ENCODE data around the gene TSHZ2.
"Not testable (repeated sequence)": the region's sequence is repeated elsewhere in the genome, so short reads cannot be mapped to it uniquely, and the experiment has no call there.

Gene TSHZ2

DNA sequence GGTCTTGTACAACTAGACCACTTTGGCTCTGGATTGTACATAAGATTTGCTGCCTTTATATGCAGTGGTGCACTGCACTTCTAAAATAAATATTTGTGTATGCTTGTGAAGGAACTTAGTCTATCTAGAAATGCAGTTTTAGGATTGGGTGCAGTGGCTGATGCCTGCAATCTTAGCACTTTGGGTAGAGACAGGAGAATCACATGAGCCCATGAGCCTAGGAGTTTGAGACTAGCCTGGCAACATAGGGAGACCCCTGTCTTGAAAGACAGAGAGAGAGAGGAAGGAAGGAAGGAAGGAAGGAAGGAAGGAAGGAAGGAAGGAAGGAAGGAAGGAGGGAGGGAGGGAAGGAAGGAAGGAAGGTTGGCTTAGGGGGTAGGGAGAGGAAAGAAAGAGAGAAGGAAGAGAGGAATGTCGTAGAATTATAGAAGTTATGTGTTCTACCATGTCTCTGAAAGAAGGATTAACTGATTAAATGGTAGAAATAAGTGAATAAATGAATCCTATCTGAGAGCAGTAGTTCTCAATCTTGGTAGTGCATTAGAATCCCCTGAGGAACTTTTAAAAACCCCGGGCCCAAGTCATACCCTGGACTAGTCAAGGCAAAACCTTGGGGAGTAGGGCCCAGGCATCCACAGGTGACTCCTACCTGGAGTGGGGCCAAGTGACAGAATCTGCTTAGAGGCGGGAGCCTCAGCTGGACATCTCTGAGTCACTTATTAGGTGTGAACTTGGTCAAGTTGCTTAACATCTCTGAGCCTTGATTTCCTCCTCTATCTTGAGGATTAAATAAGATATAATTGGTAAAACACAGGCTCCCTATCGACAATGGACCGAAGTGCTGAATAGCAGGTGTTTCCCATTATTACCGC lies 491.2 kb downstream of the TSHZ2 start:
- DNase-seq (ENCODE audit: low spot score): no peak

DNA sequence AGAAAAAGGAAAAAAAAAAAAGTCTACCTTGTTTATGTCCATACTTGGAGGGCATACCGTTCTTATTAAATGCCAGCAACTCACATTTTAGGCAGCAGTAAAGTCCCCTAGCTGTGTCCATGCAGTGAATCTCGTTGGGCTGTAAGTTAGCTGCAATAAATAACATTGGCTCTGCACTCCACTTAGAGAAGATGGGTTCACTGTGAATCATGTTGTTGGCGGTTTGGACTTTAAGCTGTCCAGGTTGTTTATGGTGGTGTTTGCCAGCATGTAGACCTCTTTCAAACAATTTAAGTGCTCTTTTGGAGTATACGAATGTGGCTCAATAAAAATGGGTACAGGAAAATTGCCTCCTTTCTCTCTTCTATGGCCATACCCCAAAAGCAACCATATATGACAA lies 494.1 kb downstream of the TSHZ2 start:
- no peak for DNase-seq (ENCODE audit: low spot score)

DNA sequence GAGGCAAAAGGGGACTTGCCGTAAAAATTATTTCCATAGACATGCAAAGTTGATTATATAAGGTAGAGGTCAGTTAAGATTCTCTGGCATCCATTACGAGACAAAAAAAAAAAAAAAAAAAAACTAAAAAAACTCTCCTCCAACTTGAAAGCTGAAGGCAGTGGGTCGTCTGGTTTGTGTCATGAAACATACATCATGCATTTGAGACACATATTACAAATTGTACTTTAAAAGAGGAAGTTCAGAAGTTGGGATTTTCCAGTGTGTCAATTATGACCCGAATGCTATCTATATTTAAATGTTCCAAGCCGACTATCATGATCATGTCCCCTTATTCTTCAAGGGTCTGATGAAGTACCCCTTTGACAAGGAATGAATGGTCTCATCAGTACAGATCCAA lies 496.4 kb downstream of the TSHZ2 start:
- no peak for DNase-seq (ENCODE audit: low spot score)

DNA sequence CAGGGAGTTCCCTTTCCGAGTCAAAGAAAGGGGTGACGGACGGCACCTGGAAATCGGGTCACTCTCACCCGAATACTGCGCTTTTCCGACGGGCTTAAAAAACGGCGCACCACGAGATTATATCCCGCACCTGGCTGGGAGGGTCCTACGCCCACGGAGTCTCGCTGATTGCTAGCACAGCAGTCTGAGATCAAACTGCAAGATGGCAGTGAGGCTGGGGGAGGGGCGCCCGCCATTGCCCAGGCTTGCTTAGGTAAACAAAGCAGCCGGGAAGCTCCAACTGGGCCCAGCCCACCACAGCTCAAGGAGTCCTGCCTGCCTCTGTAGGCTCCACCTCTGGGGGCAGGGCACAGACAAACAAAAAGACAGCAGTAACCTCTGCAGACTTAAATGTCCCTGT lies 500.7 kb downstream of the TSHZ2 start:
- not testable (repeated sequence) for DNase-seq (ENCODE audit: low spot score)

DNA sequence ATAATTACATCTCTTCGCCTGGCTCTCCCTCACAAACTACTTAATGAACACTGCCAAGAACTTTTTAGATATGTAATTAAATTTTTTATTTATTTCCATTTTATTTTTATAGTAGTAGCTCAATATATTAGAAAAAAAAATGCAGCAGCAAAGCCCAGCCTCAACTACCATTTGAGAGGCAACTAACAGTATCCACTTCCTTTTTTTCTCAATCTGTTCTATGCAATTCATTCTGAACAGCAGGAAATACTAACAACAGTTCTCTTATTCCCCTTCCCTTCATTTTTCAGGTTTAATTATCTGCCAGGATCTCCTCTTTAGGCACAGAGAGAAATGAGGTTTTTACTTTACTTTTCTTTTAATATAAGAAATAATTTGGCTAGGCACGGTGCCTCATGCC lies 508.8 kb downstream of the TSHZ2 start:
- no peak for DNase-seq (ENCODE audit: low spot score)

DNA sequence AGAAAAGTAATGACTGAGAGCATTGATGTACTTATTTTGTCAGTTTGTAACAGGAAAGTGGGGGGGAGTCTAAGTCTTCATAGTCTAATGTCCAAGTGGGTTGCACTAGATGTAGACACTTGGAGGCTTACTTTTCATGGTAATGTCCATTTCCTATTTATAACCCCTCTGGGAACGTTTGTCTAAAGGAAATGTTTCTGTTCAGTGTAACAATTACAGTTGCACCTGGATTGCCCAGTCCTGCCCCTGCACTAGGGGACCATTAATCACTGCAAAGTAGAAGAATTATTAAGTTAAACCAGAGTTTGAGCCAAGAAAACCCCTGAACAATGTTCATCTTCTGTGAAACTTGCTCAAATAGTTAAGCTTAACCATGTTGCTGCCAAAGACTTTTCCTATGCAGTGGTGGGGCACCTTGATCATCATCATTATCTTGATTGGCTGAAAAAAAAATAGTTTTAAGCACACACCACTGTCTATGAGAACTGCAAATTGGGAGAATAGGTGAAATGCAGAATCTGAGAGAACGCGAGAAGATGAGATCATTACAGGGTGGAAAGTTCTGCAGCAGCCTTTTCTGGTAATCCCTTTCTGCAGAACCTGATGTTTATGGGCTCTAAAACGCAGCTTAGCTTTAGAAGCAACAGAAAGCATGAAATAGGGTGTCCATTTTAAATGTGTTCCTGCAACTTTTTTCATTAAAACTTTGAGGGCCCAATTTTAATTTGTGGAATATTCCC lies 515.5 kb downstream of the TSHZ2 start:
- no peak for DNase-seq (ENCODE audit: low spot score)

DNA sequence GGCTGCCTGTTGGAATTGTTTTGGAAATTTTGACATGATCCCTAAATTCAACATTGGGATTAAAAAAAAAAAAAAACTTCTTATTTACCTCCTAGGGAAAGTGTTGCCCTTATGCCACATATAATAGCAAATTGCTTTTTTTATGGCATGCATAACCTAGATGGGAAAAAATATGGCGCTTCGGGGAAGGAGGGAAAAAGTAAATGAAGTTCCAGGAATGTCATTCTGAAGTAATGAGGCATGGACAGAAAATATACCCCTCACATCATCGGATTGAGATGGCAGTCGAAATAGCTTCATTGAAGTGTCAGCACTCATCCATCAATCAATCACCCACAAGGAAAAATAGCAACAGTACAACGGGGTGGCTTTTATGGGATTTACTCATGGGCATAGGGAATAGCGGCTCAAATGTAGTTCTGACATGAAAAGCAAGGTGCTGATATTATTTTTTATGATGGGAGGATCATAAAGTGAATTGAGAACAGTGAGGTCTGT lies 516.7 kb downstream of the TSHZ2 start:
- no peak for DNase-seq (ENCODE audit: low spot score)

DNA sequence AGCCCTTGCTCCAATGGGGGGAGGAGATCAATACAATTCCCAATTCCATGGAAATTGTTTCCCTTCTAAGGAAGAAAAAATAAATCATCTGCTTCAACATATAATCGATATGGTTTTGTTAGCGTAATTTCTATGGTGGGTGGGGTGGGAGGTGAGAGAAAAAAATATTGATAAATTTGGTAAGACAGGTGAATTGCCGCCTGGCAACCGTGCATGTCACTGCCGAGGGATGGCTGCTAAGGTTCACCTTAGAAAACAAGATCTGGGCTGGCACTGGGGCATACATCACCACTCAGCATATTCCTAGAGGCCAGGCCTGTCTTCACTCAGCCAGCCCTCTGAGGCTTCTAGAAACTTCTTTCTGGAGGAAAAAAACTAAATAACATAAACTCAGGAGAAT lies 517.4 kb downstream of the TSHZ2 start:
- no peak for DNase-seq (ENCODE audit: low spot score)

DNA sequence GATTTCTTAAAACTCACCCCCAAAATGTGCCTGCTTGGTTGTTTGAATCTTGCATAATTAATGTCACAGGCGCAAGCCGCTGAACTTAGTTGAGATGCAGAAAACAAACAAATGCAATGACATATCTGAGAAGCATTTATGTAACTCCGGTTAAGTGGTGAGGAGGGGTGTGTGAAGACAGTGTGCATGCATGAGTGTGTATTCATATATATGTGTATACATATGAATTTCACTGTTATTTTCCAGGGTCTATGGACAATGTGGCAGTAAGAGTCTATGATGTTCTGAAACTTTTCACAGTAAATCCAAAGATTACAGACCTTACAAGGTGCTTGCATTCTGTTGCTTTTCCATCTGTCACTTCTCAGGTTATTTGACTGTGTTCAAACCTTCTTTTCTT lies 518.5 kb downstream of the TSHZ2 start:
- DNase-seq (ENCODE audit: low spot score): no peak

DNA sequence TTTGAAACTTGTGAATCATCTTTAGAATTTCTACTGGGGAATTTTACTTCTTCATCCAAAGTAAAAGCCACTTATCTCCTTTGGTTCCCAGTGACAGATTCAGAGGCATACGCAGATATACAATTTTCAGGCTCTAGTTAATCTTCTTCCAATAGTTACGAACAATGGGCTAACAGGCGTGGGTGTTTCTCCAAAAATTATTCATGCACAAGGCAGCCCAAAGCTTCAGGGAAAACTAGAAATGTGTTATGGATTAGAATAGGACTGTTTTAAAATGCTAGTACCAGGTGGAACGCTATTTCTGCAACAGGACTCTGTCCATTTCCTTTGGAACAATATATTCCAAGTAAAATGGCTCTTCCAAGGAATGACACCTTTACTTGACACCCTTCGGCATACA lies 519.3 kb downstream of the TSHZ2 start:
- no peak for DNase-seq (ENCODE audit: low spot score)

DNA sequence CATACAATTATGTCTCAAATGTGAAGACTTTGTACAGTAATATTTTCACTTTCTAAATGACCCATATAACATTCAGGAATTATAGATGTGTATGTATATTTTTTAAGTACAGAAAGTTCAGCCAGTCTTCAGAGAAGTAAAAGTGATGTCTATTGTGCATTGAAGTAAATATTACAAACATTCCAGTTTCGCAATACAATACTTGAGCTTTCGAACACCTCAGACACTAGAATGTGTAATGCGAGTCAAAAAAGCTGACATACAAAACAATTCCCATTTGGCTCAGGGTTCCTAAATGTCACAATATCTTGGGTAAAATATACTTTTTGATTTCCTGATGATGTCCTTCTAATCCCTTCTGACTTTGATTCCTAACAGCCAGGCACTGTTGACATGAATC lies 520.1 kb downstream of the TSHZ2 start:
- DNase-seq (ENCODE audit: low spot score): no peak

DNA sequence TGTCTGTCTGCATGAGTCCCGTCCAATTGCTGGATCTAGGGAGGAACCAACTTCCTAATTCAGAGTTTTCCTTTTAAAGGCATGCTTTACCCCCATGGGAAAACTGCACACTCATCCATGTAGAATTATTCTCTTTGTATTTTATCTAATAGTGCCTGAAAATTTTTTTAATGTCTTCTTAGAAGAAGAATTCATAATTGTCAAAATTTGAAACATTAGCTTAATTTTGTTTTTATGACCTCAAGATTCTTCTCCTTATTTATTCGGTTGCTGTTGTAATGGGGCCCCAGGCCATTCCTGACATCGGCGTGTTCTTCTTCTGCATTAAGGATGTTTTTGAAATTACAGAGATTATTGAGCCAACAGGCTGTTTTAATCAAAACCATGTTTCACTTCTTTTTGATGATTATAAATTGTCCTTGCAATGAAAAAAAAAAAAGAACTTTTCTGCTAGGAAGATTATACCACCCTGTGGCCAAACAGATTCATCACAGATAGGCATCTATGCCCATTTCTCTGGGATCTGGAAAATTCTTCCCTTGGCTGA lies 521.2 kb downstream of the TSHZ2 start:
- no peak for DNase-seq (ENCODE audit: low spot score)

DNA sequence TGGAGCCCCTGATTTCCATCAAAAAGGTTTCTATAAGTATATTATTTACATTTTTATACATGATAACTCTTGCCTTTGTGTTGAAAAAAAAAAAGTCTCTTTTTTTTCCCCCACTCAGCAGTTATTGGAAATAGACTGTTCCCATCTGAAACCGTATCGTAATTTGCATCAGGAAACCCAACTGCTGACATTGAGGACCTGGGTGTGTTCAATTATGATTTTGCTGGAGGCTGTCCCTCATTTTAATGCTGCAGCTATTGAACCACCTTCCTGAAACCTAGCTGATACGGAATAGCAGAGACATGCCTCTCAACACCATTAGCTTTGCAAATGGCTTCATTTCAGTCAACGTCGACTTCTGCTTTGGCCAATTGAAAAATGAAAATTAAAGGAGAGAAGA lies 522.6 kb downstream of the TSHZ2 start:
- DNase-seq (ENCODE audit: low spot score): no peak

DNA sequence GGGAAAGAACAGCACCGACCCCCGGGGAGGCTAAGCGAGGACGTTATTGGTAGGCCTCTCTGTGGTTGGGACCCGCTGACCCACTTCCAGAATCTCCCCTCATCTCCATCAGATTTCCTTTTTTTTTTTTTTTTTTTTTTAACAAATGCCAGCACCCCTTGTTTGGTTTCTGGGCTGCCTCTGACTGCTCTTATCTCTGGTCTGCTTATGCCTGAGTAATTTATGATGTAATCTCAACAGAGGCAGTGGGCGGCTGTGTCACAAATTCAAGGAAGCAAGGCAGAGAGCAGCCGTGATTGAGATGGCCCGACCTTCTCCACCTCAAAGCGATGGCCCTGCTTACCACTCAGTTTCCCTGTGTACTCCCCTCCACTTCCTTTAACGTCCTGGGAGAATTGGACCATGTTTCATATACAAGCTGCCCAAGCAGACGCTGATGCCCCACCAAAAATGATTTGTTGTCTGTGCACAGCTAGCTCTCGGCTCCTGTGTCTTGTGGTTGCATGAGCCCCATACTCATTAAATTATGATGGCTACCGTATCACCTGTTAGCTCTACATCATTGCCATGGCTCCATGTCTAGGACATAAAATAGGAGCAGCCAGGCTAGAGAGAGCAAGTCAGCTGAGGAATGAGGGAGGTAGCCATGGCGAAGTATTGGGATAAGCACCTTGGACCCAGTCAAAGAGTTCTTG lies 523.4 kb downstream of the TSHZ2 start:
- DNase-seq (ENCODE audit: low spot score): no peak

DNA sequence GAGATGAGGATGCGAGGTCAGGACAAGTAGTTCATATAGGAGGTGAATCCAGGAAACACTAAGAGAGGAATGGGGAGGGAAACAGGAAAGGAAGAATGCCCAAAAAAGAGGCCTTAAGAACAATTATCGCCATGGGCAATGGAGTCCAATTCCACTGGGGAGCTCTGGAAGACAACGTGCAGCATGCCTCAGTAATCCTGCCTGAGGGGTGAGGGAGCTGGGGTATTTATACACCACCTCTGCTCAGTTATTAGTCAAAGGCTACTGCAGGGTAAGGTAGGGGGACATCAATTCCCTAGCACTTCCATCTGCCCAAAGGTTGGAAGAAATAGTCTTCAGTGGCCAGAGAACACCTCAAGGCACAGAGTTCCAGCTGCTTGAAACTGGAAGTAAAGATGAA lies 525.1 kb downstream of the TSHZ2 start:
- DNase-seq (ENCODE audit: low spot score): no peak

DNA sequence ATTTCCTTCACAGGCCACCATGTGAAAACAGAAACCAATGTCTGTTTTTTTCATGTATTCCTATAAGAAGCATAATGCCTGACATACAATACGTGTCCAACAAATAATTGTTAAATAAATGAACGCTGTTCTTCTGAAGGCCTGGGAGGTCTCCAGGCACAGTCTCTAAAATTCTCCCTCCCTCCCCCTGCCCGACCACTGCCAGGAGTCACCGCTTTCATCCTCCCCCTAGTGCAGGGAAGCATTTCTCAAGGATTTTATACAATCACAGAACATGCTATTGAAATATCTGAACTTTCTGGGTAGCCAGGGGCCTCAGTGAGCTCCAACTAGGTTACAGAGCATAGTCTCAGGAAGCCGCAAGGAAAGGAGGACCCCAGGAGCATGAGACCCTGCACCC lies 526.2 kb downstream of the TSHZ2 start:
- no peak for DNase-seq (ENCODE audit: low spot score)

DNA sequence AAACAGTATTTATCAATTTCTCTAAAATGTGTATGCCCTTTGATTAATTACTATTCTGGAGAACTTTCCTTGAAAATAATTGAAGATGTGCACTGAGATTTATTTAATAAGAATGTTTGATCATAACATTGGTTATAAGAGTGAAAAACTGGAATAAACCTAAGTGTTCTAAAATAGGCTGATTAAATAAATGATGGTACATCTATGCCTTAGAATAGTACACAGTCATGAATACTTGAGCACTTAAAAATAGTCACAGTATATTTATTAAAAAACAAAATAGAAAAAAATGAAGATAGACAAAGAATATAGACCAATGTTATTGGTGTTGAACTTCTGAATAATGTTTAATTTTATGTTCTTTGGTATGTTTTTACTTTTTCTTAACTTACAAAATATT lies 528.5 kb downstream of the TSHZ2 start:
- DNase-seq (ENCODE audit: low spot score): no peak

DNA sequence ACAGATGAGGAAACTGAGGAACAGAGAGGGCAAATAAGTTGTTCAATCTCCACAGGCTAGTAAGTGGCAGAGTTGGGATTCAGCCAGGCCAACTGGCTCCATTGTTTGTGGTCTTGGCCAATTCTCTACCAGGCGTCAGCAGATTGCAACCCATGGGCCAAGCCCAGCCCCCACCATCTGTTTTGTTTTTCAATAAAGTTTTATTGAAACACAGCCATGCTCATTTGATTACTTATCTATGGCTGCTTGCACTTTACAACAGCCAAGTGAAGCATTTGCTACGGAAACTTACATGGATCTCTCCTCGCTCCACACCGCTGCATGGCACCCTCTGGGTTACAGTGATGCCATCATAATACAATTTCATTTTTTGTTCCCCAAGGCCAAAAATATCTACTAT lies 530.7 kb downstream of the TSHZ2 start:
- DNase-seq (ENCODE audit: low spot score): no peak

DNA sequence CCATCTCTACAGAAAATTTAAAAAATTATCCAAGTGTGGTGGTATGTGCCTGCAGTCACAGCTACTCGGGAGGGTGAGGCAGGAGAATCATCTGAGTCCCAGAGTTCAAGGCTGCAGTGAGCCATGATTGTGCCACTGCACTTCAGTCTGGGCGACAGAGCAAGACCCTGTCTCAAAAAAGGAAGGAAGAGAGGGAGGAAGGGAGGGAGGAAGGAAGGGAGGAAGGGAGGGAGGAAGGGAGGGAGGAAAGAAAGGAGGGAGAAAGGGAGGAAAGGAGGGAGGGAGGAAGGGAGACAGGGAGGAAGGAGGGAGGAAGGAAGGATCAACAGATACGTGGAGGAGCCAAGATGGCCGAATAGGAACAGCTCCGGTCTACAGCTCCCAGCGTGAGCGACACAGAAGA lies 531.4 kb downstream of the TSHZ2 start:
- no peak for DNase-seq (ENCODE audit: low spot score)

DNA sequence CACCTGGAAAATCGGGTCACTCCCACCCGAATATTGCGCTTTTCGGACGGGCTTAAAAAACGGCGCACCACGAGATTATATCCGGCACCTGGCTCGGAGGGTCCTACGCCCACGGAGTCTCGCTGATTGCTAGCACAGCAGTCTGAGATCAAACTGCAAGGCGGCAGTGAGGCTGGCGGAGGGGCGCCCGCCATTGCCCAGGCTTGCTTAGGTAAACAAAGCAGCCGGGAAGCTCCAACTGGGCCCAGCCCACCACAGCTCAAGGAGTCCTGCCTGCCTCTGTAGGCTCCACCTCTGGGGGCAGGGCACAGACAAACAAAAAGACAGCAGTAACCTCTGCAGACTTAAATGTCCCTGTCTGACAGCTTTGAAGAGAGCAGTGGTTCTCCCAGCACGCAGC lies 531.9 kb downstream of the TSHZ2 start:
- DNase-seq (ENCODE audit: low spot score): not testable (repeated sequence)

DNA sequence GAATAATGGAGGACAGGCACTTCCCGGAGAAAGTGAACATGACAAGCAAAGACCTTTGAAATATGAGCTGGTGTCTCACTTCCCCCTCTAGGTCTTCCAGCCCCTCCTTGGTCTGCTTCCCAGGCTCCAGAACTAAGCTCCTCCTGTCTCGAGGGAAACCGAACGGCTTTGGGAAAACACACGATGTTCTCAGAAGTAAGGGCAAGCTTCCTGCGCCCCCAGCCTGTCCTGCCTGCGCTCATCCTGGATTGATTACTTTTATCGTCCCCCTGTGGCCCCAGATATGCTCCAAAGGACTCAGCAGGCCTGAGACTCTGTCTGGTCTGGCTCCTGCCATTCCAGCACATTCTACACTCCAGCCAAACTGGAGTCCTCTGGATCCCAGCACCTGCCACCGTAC lies 538.1 kb downstream of the TSHZ2 start:
- no peak for DNase-seq (ENCODE audit: low spot score)

DNA sequence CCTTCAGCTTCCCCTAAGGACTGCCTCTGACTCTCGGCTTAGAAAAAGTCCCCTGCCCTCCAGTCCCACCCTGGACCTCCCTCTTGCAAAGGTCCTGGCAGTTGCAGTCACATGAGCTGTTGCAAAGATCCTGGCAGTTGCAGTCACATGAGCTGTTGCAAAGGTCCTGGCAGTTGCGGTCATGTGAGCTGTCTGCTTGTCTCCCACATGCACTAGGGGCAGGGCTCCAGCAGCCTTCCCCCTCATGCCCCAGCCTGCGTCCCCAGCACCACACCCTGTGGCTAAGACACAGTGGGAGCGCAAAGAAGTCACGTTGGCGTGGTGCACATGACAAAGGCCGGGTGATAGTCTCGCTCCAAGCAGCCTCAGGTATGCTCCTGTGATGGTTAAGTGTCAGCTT lies 538.5 kb downstream of the TSHZ2 start:
- no peak for DNase-seq (ENCODE audit: low spot score)

DNA sequence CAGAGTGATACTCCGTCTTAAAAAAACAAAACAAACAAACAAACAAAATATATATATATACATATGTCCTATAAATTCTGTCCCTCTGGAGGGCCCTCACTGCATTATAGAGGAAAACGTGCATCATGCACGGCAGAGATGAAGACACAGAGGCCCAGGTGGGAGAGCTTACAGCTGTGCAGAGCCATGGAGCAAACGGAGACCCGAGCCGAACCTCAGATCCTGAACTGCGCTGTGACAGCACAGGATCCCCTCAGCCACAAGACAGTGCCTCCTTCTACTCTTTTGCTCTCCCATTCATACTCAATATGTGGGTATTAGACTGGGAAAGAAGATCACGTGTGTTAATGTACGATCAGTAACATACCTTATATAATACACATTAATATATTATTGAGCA lies 539.9 kb downstream of the TSHZ2 start:
- no peak for DNase-seq (ENCODE audit: low spot score)

All from kidney capillary endothelial cell (primary cell).